22Rv1 (cell line): ENCODE data around the gene TMEM94.

ENCODE experiments used
- CTCF ChIP-seq: fragments of 450-650 bp; IDR thresholded peaks from 2 replicates; pipeline ENCODE4 v1.5.1; 2017; ENCODE audit warnings: mild to moderate bottlenecking
- ZFX ChIP-seq: fragments of 450-650 bp; IDR thresholded peaks from 2 replicates; pipeline ENCODE4 v1.6.1; 2017; ENCODE audit warnings: antibody characterized with exemption, borderline replicate concordance

GRCh38 chr17:75535871-75536270 lies 79.4 kb downstream of the TMEM94 start:
- TF ChIP-seq CTCF: no peak
- no peak for TF ChIP-seq ZFX
